ENCODE measurements around the gene IPO5.
"Not testable (repeated sequence)": the region's sequence is repeated elsewhere in the genome, so short reads cannot be mapped to it uniquely, and the experiment has no call there.

The IPO5 gene

GRCh38 chr13:98007001-98007400 lies 53.5 kb downstream of the IPO5 start:
- in situ Hi-C loops (cut with MboI; ENCODE audit: low sequenced_read_pairs) = no loop called here

DNA sequence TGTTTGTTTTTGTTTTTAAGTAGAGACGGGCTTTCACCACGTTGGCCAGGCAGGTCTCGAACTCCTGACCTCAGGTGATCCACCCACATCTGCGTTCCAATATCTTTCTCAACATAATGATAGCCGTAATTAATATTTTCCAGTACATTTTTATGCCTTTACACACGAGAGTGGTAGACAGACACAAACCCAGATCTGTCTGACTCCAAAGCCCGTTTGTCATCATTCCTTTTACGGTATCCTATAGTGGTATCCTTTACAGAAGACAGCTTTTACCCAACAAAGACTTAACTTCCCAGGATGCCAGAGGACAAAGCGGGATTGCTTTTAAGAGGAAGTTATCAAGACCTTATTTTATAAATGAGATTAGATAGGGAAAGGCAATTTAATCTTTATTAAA lies 59.8 kb downstream of the IPO5 start:
- in situ Hi-C loops (cut with MboI; ENCODE audit: low sequenced_read_pairs) = no loop called here

- in situ Hi-C loops (cut with MboI; ENCODE audit: low sequenced_read_pairs) = no loop called here
Observed at GRCh38 chr13:98014766-98015165, 61.3 kb downstream of the IPO5 start.

GRCh38 chr13:98018293-98018692 lies 64.8 kb downstream of the IPO5 start:
- in situ Hi-C loops (cut with MboI; ENCODE audit: low sequenced_read_pairs) = no loop called here

DNA sequence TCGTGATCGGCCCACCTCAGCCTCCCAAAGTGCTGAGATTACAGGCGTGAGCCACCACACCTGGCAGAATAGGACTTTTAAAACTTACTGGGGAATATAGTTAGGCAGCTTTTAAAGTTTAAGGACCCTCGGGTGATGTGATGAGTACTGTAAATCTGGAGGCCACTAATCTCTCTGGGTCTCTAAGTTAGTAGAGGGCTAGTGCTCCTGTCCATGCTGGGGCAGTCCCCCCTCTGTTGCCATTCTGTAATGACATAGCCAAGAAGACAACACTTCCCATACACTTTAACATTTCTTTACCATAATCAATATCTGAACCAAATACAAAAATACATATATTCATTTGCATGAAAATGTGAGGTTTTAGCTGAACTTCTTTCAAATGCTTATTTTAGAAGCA lies 65.7 kb downstream of the IPO5 start:
- in situ Hi-C loops (cut with MboI; ENCODE audit: low sequenced_read_pairs) = no loop called here

DNA sequence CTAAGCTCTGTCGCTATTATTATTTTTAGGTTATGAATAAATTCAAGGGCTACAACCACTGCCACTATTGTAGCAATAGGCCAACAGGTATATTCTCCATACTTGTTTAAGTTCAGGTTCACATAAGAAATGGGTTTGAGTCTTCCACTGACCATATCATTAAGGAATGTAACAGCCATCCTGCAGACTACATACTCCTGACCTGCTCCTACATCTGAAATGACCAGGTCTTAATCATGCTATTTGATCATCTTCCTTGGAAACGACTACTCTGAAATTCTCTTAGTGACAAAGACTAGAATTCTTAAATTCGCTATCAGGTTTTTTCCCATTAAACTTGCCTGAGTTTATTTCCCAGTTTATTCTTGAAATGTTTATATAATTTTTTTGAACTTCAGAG lies 66.8 kb downstream of the IPO5 start:
- in situ Hi-C loops (cut with MboI; ENCODE audit: low sequenced_read_pairs) = no loop called here

DNA sequence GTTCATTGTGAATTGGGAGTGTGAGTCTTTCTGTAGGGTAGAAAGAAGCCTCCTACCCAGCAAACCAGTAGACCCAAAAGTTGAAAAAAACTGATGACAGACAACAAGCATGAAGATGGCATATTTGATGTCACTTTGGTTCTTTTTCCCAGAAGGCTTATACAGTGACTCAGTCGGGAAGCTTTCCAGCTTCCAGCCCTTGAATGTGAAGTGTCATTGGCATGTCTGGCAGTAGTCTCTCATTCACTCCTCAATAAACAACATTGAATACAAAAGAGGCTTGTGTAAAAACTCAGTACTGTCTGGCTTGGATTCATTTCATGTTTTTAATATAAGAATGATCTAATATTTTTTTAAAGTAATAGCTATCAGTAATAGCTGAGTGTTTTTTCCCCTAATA lies 68.7 kb downstream of the IPO5 start:
- in situ Hi-C loops (cut with MboI; ENCODE audit: low sequenced_read_pairs) = no loop called here

DNA sequence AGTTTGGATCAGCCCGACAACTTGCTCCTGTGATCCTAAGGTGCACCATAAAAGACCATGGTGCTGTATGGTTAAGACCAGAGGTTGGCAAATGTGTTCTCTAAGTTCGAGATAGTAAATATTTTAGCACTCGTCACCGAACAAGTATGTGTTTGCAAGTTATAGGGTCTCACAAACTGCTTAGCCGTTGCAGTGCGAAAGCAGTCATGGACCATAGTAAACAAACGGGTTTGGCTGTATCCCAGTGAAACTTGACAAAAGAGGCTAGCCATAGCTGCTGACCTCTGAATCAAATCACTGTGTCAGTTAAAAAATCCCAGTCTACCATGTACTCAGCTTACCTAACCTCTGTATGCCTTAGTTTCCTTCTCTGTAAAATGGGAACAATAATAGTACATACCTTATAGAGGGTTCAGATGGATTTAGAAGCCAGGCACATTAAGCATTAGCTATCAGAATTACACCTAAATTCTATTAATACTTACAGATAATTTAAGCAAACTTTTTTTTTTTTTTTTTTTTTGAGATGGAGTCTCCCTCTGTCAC lies 72.1 kb downstream of the IPO5 start:
- in situ Hi-C loops (cut with MboI; ENCODE audit: low sequenced_read_pairs) = no loop called here

DNA sequence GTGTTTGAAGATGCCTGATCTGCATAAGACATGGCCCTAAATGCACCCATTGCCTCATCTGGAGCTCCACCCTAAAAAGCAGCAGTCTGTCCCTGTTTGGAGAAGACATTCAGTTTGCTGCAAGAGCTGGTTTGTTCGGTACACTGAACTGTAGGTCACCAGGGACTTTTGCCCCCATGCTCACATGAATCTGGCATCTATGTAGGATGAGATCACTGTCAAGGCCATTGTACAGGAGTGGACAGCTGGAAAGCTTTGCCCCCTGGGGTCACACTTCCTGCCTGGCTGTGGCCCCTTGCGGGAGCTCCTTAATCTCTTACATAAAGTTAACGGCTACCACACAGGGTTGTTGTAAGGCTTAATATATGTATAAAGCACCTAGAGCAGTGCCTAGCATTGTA lies 73.0 kb downstream of the IPO5 start:
- in situ Hi-C loops (cut with MboI; ENCODE audit: low sequenced_read_pairs) = no loop called here

GRCh38 chr13:98032168-98032567 lies 78.7 kb downstream of the IPO5 start:
- in situ Hi-C loops (cut with MboI; ENCODE audit: low sequenced_read_pairs) = no loop called here

- in situ Hi-C loops (cut with MboI; ENCODE audit: low sequenced_read_pairs) = no loop called here
Observed at GRCh38 chr13:98033277-98034247, 80.1 kb downstream of the IPO5 start.

DNA sequence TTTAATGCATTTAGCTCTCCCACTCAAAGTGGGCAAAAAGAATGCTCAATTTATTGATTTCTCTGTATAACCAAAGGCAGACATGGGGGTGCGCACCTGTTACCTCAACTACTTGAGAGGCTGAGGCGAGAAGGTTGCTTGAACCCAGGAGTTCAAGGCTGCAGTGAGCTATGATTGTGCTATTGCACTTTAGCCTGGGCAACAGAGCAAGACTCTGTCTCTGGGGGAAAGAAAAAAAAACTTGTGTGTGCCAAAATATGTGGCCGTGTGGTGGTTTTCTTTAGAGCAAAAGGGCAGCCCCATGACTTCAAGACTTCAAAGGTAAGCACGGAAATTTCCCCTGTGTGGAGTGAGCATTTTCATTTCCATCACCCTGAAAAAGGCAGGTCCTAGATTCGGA lies 81.9 kb downstream of the IPO5 start:
- in situ Hi-C loops (cut with MboI; ENCODE audit: low sequenced_read_pairs) = no loop called here

DNA sequence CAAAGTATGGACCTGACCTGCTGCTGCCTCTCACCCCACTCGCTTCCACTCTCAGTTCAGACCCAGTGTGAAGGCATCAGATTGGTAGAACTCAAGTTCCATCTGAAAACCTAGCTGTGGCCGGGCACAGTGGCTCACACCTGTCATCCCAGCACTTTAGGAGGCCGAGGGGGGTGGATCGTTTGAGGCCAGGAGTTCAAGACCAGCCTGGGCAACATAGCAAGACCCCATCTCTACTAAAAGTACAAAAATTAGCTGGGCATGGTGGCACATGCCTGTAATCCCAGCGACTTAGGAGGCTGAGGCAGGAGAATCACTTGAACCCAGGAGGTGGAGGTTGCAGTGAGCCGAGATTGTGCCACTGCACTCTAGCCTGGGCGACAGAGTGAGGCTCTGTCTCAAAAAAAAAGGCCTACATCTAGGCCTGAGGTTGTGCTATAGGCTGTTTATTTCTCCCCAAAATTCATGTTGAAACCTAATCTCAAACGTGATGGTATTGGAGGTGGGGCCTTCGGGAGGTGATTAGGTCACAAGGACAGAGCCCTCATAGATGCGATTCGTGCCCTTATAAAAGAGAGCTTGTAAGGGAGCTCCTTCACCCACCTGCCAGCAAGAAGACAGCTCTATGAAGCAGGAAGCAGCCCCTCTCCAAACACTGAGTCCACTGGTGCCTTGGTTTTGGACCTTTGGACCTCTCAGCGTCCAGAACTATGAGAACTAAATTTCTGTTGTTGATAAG lies 83.3 kb downstream of the IPO5 start:
- in situ Hi-C loops (cut with MboI; ENCODE audit: low sequenced_read_pairs) = not testable (repeated sequence)

DNA sequence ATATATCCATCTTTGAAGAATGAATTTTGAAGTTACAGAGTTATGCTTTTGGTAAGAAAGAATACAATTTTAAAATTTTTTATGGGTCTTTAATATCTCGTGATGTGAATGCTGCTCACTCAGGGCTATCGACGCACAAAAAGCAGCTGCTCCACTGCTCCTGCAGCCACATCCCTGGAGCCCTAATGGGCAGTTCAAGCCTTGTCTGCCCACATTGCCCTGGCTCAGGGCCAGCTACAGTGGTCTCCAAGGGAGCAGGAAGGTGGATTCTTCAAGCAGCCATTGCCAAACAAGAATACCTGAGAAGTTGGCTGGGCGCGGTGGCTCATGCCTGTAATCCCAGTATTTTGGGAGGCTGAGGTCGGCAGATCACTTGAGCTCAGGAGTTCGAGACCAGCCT lies 85.8 kb downstream of the IPO5 start:
- in situ Hi-C loops (cut with MboI; ENCODE audit: low sequenced_read_pairs) = no loop called here

- in situ Hi-C loops (cut with MboI; ENCODE audit: low sequenced_read_pairs) = no loop called here
Observed at GRCh38 chr13:98039964-98040363, 86.5 kb downstream of the IPO5 start.

GRCh38 chr13:98041081-98041820 lies 87.8 kb downstream of the IPO5 start:
- in situ Hi-C loops (cut with MboI; ENCODE audit: low sequenced_read_pairs) = no loop called here

- in situ Hi-C loops (cut with MboI; ENCODE audit: low sequenced_read_pairs) = no loop called here
Observed at GRCh38 chr13:98044301-98044700, 90.8 kb downstream of the IPO5 start.

DNA sequence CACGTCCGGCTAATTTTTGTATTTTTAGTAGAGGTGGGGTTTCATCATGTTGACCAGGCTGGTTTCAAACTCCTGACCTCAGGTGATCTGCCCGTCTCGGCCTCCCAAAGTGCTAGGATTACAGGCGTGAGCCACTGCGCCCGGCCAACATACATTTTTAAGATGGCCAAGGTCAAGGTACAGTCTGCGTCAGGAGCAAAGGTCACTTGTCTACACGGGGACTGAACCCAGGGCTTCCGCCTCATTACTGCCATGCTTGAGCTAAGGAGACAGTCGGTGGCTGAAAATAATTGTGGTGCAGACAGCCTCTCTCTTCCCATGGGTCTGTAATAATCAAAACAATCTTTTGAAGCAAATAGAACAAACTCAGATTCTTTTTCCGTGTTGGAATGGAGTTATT lies 94.3 kb downstream of the IPO5 start:
- in situ Hi-C loops (cut with MboI; ENCODE audit: low sequenced_read_pairs) = not testable (repeated sequence)

DNA sequence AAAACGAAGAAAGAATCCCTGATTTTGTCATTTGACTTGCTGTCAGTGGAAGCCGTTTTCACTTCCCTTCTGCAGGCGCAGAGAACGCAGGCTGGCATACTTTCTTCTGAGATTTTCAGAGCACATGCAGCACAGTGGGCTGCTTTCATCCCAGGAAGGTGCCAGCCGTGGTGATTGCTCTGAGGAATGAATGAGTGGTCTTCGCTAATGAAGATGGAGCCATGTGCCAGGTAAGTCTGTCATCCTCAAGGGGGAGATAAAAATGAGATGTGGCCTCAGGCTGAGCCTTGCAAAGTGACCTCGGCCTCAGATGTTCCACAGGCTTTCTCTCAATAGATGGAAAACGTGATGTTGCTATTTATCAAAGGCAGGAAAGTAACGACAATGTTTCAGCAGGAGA lies 94.8 kb downstream of the IPO5 start:
- in situ Hi-C loops (cut with MboI; ENCODE audit: low sequenced_read_pairs) = no loop called here

DNA sequence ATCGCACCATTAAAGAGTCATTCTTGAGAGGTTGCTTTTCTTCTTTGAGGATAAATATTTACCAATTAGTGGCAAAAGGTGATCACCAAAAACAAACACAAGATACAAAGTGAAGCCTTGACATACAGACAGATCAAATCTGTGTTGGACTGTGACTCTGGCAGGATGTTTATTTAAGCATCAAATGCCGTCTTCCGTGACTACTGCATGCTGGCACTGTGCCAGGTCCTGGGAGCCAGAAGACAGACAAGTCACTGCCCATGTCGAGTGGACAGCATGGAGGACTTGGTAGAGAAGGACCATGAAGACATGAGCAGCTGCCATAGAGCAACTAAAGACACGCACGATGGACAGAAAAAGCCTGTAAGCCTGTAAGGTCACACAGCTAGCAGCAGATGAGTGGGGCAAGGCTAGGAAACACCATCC lies 96.6 kb downstream of the IPO5 start:
- in situ Hi-C loops (cut with MboI; ENCODE audit: low sequenced_read_pairs) = no loop called here

GRCh38 chr13:98052412-98052811 lies 98.9 kb downstream of the IPO5 start:
- in situ Hi-C loops (cut with MboI; ENCODE audit: low sequenced_read_pairs) = no loop called here
